ENCODE results near the gene RASAL1. TPM values are rescaled to one million over a fixed set of nuclear protein-coding genes. Genes with fewer than 3 reads are reported as not detected.

RASAL1 gene
- total RNA-seq, 1 donor from 2014 or later = 0.21 TPM

DNA sequence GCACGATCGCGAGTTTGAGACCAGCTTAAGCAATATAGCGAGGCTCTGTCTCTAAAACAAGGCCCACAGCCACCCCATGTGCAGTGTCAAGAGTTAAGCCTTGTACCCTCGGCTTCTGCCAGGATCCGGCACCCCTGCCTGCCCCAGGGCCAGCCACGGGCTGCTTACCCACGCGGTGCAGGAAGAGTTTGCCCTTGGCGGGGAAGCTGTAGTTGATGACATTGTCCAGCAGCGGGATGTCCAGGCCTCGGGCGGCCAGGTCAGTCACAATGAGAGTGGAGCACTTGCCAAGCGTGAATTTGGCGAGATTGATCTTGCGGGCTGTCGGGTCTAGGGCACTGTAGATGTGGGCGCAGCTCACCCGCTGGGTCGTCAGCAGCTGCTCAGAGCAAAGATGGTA is 36.6 kb upstream of the RASAL1 start:
- TF ChIP-seq, protein P1, sequence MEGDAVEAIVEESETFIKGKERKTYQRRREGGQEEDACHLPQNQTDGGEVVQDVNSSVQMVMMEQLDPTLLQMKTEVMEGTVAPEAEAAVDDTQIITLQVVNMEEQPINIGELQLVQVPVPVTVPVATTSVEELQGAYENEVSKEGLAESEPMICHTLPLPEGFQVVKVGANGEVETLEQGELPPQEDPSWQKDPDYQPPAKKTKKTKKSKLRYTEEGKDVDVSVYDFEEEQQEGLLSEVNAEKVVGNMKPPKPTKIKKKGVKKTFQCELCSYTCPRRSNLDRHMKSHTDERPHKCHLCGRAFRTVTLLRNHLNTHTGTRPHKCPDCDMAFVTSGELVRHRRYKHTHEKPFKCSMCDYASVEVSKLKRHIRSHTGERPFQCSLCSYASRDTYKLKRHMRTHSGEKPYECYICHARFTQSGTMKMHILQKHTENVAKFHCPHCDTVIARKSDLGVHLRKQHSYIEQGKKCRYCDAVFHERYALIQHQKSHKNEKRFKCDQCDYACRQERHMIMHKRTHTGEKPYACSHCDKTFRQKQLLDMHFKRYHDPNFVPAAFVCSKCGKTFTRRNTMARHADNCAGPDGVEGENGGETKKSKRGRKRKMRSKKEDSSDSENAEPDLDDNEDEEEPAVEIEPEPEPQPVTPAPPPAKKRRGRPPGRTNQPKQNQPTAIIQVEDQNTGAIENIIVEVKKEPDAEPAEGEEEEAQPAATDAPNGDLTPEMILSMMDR (IDR thresholded peaks at IDR 0.05; ENCODE audit: unreplicated experiment) = no peak
- Mint-ChIP-seq H3K36me3 (ENCODE audit: low read depth, unreplicated experiment) (peaks cover 36% of the 10 kb centered on the region), H3K4me1 (ENCODE audit: unreplicated experiment) (no peaks in the 10 kb centered on the region), H3K27me3 (ENCODE audit: unreplicated experiment) (peaks cover 1% of the 10 kb centered on the region), H3K9me3 (ENCODE audit: unreplicated experiment) (no peaks in the 10 kb centered on the region), H3K27ac (ENCODE audit: unreplicated experiment) (no peak overlapping the region), H3K4me3 (ENCODE audit: unreplicated experiment) (no peak overlapping the region)
- no peak for DNase-seq (ENCODE audit: low spot score)

DNA sequence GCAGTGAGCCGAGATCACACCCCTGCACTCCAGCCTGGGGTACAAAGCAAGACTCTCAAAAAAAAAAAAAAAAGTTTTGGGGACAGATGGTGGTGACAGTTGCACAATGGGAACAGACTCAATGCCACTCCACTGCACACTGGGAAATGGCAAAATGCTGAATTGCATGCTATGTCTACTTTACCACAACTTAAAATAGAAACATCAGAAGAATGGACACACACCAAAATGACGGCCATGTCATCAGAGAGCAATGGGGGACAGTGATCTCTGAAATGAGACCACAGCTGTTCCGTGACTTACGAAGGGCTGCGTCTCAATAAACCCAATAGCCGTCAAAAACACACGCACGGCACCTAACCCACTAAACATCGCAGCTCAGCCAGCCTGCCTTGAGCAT is 36.0 kb upstream of the RASAL1 start:
- Mint-ChIP-seq H3K4me1 (ENCODE audit: unreplicated experiment) (no peaks in the 10 kb centered on the region), H3K4me3 (ENCODE audit: unreplicated experiment) (no peak overlapping the region), H3K36me3 (ENCODE audit: low read depth, unreplicated experiment) (peaks cover 29% of the 10 kb centered on the region), H3K27ac (ENCODE audit: unreplicated experiment) (no peak overlapping the region), H3K9me3 (ENCODE audit: unreplicated experiment) (no peaks in the 10 kb centered on the region), H3K27me3 (ENCODE audit: unreplicated experiment) (no peaks in the 10 kb centered on the region)
- TF ChIP-seq, protein P1 (IDR thresholded peaks at IDR 0.05; ENCODE audit: unreplicated experiment) = no peak
- no peak for DNase-seq (ENCODE audit: low spot score)

DNA sequence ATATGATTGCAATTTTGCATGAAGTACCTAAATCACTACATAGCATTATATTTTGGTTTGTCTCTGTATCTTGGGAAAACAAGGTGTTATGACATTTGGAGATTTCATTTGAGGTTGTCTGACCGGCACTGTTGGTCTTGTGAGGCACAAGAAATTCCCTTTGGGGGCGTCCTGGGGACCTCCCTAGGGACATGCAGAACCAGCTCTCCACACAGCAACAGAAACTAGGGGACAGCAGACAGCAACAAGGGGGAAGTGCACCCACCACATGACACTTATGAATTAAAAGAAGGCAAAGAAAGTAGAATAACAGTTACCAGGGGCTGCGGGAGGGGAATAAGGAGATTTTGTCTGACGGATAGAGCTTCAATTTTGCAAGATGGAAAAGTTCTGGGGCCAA is 35.4 kb upstream of the RASAL1 start:
- no peaks in the 10 kb centered on the region for H3K4me1 Mint-ChIP-seq (ENCODE audit: unreplicated experiment)
- H3K9me3 Mint-ChIP-seq (ENCODE audit: unreplicated experiment) = no peaks in the 10 kb centered on the region
- peaks cover 31% of the 10 kb centered on the region for H3K36me3 Mint-ChIP-seq (ENCODE audit: low read depth, unreplicated experiment)
- H3K4me3 Mint-ChIP-seq (ENCODE audit: unreplicated experiment) = peak overlapping the region; percentile 72
- no peak overlapping the region for H3K27ac Mint-ChIP-seq (ENCODE audit: unreplicated experiment)
- no peak for DNase-seq (ENCODE audit: low spot score)
- peaks cover 2% of the 10 kb centered on the region for H3K27me3 Mint-ChIP-seq (ENCODE audit: unreplicated experiment)
- TF ChIP-seq, protein P1 (IDR thresholded peaks at IDR 0.05; ENCODE audit: unreplicated experiment) = no peak

DNA sequence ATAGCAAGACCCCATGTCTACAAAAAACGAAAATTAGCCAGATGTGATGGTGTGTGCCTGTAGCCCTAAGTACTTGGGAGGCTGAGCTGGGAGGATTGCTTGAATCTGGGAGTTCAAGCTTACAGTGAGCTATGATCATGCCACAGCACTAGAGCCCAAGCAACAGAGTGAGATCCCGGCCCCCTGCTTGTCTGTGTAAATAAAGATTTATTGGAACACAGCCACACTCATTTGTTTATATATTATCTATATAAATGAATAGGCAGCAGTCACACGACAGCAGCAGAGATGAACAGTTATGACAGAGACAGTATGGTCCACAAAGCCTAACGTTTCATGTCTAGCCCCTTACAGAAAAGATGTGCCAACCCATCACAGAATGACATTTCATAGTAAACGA is 34.9 kb upstream of the RASAL1 start:
- peaks cover 3% of the 10 kb centered on the region for H3K27me3 Mint-ChIP-seq (ENCODE audit: unreplicated experiment)
- no peak overlapping the region for H3K4me3 Mint-ChIP-seq (ENCODE audit: unreplicated experiment)
- no peak overlapping the region for H3K27ac Mint-ChIP-seq (ENCODE audit: unreplicated experiment)
- H3K36me3 Mint-ChIP-seq (ENCODE audit: low read depth, unreplicated experiment) = peaks cover 33% of the 10 kb centered on the region
- TF ChIP-seq, protein P1 (IDR thresholded peaks at IDR 0.05; ENCODE audit: unreplicated experiment) = no peak
- no peak for DNase-seq (ENCODE audit: low spot score)
- H3K9me3 Mint-ChIP-seq (ENCODE audit: unreplicated experiment) = no peaks in the 10 kb centered on the region
- H3K4me1 Mint-ChIP-seq (ENCODE audit: unreplicated experiment) = no peaks in the 10 kb centered on the region

DNA sequence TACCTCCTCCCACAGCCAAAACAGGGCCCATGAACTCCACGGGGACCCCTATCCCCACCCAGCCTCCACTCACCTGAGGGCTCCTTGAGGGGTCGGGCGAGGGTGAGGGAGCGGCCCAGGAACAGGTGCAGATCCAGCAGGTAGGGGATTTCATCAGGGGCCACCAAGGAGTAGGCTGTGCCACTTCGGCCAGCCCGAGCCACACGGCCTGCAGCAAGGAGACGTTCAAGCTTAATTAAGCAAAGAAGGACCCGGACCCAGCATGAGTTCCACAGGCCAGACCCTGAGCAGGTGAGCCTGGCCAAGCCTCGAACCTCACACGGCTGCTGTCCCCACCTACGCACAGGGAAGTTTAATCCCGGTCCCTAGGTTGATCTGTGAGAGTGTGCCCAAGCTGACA is 34.1 kb upstream of the RASAL1 start:
- peaks cover 3% of the 10 kb centered on the region for H3K27me3 Mint-ChIP-seq (ENCODE audit: unreplicated experiment)
- TF ChIP-seq, protein P1 (IDR thresholded peaks at IDR 0.05; ENCODE audit: unreplicated experiment) = no peak
- no peak overlapping the region for H3K27ac Mint-ChIP-seq (ENCODE audit: unreplicated experiment)
- H3K9me3 Mint-ChIP-seq (ENCODE audit: unreplicated experiment) = no peaks in the 10 kb centered on the region
- no peaks in the 10 kb centered on the region for H3K4me1 Mint-ChIP-seq (ENCODE audit: unreplicated experiment)
- H3K4me3 Mint-ChIP-seq (ENCODE audit: unreplicated experiment) = no peak overlapping the region
- no peak for DNase-seq (ENCODE audit: low spot score)
- H3K36me3 Mint-ChIP-seq (ENCODE audit: low read depth, unreplicated experiment) = peaks cover 29% of the 10 kb centered on the region

All from endothelial cell (in vitro differentiated cells).